Ovary (tissue), 3 donors: ENCODE measurements around the gene BCKDK.

Experiments used
- POLR2A ChIP-seq: fragments of 450-650 bp; IDR thresholded peaks from one replicate; pipeline ENCODE4 v1.6.1; 2017; ENCODE audit warnings: antibody characterized with exemption, mild to moderate bottlenecking, moderate library complexity
- TF ChIP-seq, protein P1 (sequence below), 3 donors: fragments of 450-650 bp in 2 of 3; fragments of 200-600 bp in 1 of 3; IDR thresholded peaks; one replicate each; pipeline versions ENCODE4 v1.5.1 to v1.8.0; 2016 to 2022; ENCODE audit warnings: antibody characterized with exemption in 3 of 3, mild to moderate bottlenecking in 1 of 3
- donor health status: DM: no; HTN: no; CAD: no.

DNA sequence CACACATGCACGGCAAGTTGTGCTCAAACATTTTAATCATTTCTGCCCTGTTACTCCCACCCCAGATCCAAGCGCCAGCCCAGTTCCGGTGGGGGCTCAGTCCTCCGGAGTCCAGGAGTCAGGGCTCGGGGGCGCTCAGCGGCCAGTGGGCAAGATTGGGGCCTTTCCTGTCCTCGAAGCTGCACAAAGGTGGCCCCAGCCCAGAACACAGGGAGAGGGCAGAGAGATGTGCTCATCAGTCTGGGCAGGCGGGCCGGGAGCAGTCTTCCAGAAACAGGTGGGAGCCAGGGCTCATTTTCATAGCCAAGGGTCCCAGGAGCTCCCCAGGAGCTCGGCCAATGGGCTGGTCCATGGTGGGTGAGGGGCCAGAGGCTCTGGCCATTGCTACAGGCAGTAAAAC, 23.2 kb downstream of the BCKDK start:
- TF ChIP-seq, protein P1, sequence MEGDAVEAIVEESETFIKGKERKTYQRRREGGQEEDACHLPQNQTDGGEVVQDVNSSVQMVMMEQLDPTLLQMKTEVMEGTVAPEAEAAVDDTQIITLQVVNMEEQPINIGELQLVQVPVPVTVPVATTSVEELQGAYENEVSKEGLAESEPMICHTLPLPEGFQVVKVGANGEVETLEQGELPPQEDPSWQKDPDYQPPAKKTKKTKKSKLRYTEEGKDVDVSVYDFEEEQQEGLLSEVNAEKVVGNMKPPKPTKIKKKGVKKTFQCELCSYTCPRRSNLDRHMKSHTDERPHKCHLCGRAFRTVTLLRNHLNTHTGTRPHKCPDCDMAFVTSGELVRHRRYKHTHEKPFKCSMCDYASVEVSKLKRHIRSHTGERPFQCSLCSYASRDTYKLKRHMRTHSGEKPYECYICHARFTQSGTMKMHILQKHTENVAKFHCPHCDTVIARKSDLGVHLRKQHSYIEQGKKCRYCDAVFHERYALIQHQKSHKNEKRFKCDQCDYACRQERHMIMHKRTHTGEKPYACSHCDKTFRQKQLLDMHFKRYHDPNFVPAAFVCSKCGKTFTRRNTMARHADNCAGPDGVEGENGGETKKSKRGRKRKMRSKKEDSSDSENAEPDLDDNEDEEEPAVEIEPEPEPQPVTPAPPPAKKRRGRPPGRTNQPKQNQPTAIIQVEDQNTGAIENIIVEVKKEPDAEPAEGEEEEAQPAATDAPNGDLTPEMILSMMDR (IDR thresholded peaks at IDR 0.05) = no peak
- TF ChIP-seq POLR2A = no peak
